SK-N-SH (cell line): Measurements from ENCODE around the gene KRT72. TPM values are rescaled to one million over a fixed set of nuclear protein-coding genes. Genes with fewer than 3 reads are reported as not detected.

ENCODE experiments used
- CTCF ChIA-PET: fragments of 300-600, 350-600 bp; formaldehyde crosslinking; extraction: SDS; loops from one replicate; lab custom pipeline; 2021; lab: Yijun Ruan, JAX
- POLR2A ChIA-PET: fragments of 350-600 bp; sonication (Branson Sonifier 250); formaldehyde crosslinking; extraction: SDS; loops from one replicate; lab custom pipeline; 2020; ENCODE audit warnings: antibody characterized with exemption, inconsistent platforms; lab: Yijun Ruan, JAX
- DNase-seq: peaks from one replicate; pipeline ENCODE4 v3.0.0; 2012
- H2AFZ ChIP-seq: fragments of 200-600 bp; sonication (generic); 2 replicates; pipeline ENCODE4 v1.8.1; 2016; ENCODE audit warnings: antibody characterized with exemption, mild to moderate bottlenecking, low read depth
- H3F3A ChIP-seq: fragments of 200-600 bp; sonication (generic); replicated peaks from 2 replicates; pipeline ENCODE3; 2016; ENCODE audit warnings: antibody characterized with exemption, mild to moderate bottlenecking; ENCODE audit not compliant: insufficient read depth
- H3K27ac ChIP-seq, 2 experiments: fragments of 200-500 bp in 1 of 2; fragments of 200-600 bp in 1 of 2; sonication (Bioruptor generic) in 1 of 2; sonication (generic), shearing (Covaris generic) in 1 of 2; 2 replicates each; pipeline versions ENCODE4 v1.5.1 to v1.6.1; 2014 to 2016; ENCODE audit warnings: low read depth in 2 of 2, inconsistent platforms in 1 of 2, low read length in 1 of 2, mild to moderate bottlenecking in 1 of 2, mixed read lengths in 1 of 2
- H3K27me3 ChIP-seq: fragments of 200-600 bp; sonication (generic), shearing (Covaris generic); 2 replicates; pipeline ENCODE4 v1.6.1; 2016; ENCODE audit warnings: mixed run types; ENCODE audit not compliant: insufficient read depth
- H3K36me3 ChIP-seq, 2 experiments: fragments of 200-500 bp in 1 of 2; fragments of 200-600 bp in 1 of 2; sonication (Bioruptor generic) in 1 of 2; sonication (generic) in 1 of 2; replicated peaks in 1 of 2; 2 replicates each; pipeline versions ENCODE3 to v1.5.1; 2014 to 2016; ENCODE audit warnings: low read length in 1 of 2, mild to moderate bottlenecking in 1 of 2; ENCODE audit not compliant: insufficient read depth in 2 of 2, control insufficient read depth in 1 of 2
- H3K4me1 ChIP-seq, 2 experiments: fragments of 200-500 bp in 1 of 2; fragments of 200-600 bp in 1 of 2; sonication (Bioruptor generic) in 1 of 2; sonication (generic), shearing (Covaris generic) in 1 of 2; 2 replicates each; pipeline versions ENCODE4 v1.5.1 to v1.6.1; 2014 to 2016; ENCODE audit warnings: low read depth in 1 of 2, low read length in 1 of 2, mixed run types in 1 of 2; ENCODE audit not compliant: insufficient read depth in 2 of 2, control insufficient read depth in 1 of 2
- H3K4me2 ChIP-seq: fragments of 200-600 bp; sonication (generic), shearing (Covaris generic); 2 replicates; pipeline ENCODE4 v1.6.1; 2017; ENCODE audit warnings: mixed run types
- H3K4me3 ChIP-seq, 2 experiments: fragments of 200-500 bp in 1 of 2; fragments of 200-600 bp in 1 of 2; sonication (Bioruptor generic) in 1 of 2; sonication (generic), shearing (Covaris generic) in 1 of 2; 2 replicates each; pipeline versions ENCODE4 v1.5.1 to v1.8.1; 2014 to 2016; ENCODE audit warnings: low read depth in 2 of 2, inconsistent platforms in 1 of 2, low read length in 1 of 2, mild to moderate bottlenecking in 1 of 2, mixed read lengths in 1 of 2, moderate library complexity in 1 of 2
- H3K79me2 ChIP-seq: fragments of 200-600 bp; sonication (generic); 2 replicates; pipeline ENCODE4 v1.8.1; 2017; ENCODE audit warnings: mild to moderate bottlenecking; ENCODE audit not compliant: insufficient read depth
- H3K9ac ChIP-seq: fragments of 200-600 bp; sonication (generic); 2 replicates; pipeline ENCODE4 v1.6.1; 2017; ENCODE audit warnings: mixed run types
- H3K9me2 ChIP-seq: fragments of 200-600 bp; sonication (generic); 2 replicates; pipeline ENCODE4 v1.6.1; 2017; ENCODE audit warnings: mixed run types
- H3K9me3 ChIP-seq: fragments of 200-600 bp; sonication (generic); 2 replicates; pipeline ENCODE4 v1.6.1; 2017; ENCODE audit warnings: mixed run types, mild to moderate bottlenecking, moderate library complexity
- H4K20me1 ChIP-seq: fragments of 200-600 bp; sonication (generic); 2 replicates; pipeline ENCODE4 v1.6.1; 2017; ENCODE audit warnings: mild to moderate bottlenecking, mixed run types; ENCODE audit not compliant: insufficient read depth
- CTCF ChIP-seq: fragments of 200-600 bp; sonication (generic); IDR thresholded peaks from 2 replicates; pipeline ENCODE4 v1.6.1; 2017; ENCODE audit warnings: antibody characterized with exemption, mild to moderate bottlenecking, moderate library complexity
- EP300 ChIP-seq, 2 experiments: IDR thresholded peaks; 2 replicates each; pipeline versions ENCODE4 v1.4.0 to v1.6.1; 2012; ENCODE audit warnings: borderline replicate concordance in 1 of 2, low read depth in 1 of 2, low read length in 1 of 2
- FOSL2 ChIP-seq: IDR thresholded peaks from 2 replicates; pipeline ENCODE4 v1.4.0; 2012; ENCODE audit warnings: low read depth, mild to moderate bottlenecking, moderate library complexity, borderline replicate concordance
- FOXJ3 ChIP-seq: sonication (generic); formaldehyde crosslinking; IDR thresholded peaks from 2 replicates; pipeline ENCODE4 v1.5.1; 2020; ENCODE audit warnings: mild to moderate bottlenecking, missing genetic modification reagents
- GABPA ChIP-seq: IDR thresholded peaks from 2 replicates; pipeline ENCODE4 v1.4.0; 2012; ENCODE audit warnings: low read depth, mild to moderate bottlenecking
- IRF3 ChIP-seq: fragments of 150-350 bp; IDR thresholded peaks from 2 replicates; pipeline ENCODE4 v1.6.1; 2016; ENCODE audit warnings: mild to moderate bottlenecking, low read depth, low read length
- JUND ChIP-seq: IDR thresholded peaks from 2 replicates; pipeline ENCODE4 v1.4.0; 2012
- MAX ChIP-seq: IDR thresholded peaks from 2 replicates; pipeline ENCODE4 v1.4.0; 2012; ENCODE audit warnings: low read depth
- RAD21 ChIP-seq: IDR thresholded peaks from 2 replicates; pipeline ENCODE4 v1.6.1; 2012; ENCODE audit warnings: mild to moderate bottlenecking, low read length
- RCOR1 ChIP-seq: fragments of 150-350 bp; IDR thresholded peaks from 2 replicates; pipeline ENCODE4 v1.6.1; 2017; ENCODE audit warnings: antibody characterized with exemption, low read length
- SIN3A ChIP-seq: IDR thresholded peaks from 2 replicates; pipeline ENCODE4 v1.6.1; 2012; ENCODE audit warnings: low read depth, mild to moderate bottlenecking, low read length, moderate library complexity, borderline replicate concordance
- TAF1 ChIP-seq: IDR thresholded peaks from 2 replicates; pipeline ENCODE4 v1.6.1; 2012; ENCODE audit warnings: low read depth, mild to moderate bottlenecking, low read length, moderate library complexity, borderline replicate concordance
- TCF12 ChIP-seq: IDR thresholded peaks from 2 replicates; pipeline ENCODE4 v1.4.0; 2012
- USF1 ChIP-seq: IDR thresholded peaks from 2 replicates; pipeline ENCODE4 v1.4.0; 2012; ENCODE audit warnings: low read depth, borderline replicate concordance
- USF2 ChIP-seq: fragments of 150-350 bp; IDR thresholded peaks from 2 replicates; pipeline ENCODE4 v1.6.1; 2017; ENCODE audit warnings: antibody characterized with exemption, low read length, low read depth, borderline replicate concordance
- YY1 ChIP-seq: IDR thresholded peaks from 2 replicates; pipeline ENCODE4 v1.4.0; 2012; ENCODE audit warnings: low read depth, mild to moderate bottlenecking
- ZBTB33 ChIP-seq: IDR thresholded peaks from 2 replicates; pipeline ENCODE4 v1.4.0; 2012; ENCODE audit warnings: low read depth, borderline replicate concordance
- WGBS: methylation state at CpG from one replicate; pipeline ENCODE4 v1.1.6; 2017; ENCODE audit warnings: low lambda C conversion rate; 5-methylcytosine and 5-hydroxymethylcytosine counted together
- polyA plus RNA-seq, 3 experiments: library from polyadenylated mRNA; depleted of rRNA; stranded (reverse); fragments of >200 nt; gene quantifications; 2 replicates each; pipeline ENCODE4 v1.2.3, GENCODE V29; 2012

The KRT72 gene
- polyA plus RNA-seq, 1 of the 3 experiments (the other 2 are of a cell fraction) = not detected

- 31% methylated on average over 7 of the region's 9 CpGs for WGBS
These were observed 26.0 kb downstream of the KRT72 start for GRCh38 chr12:52575256-52575655.

More at GRCh38 chr12:52575256-52575655, 26.0 kb downstream of the KRT72 start:
- no peaks in the 10 kb centered on the region for H3F3A ChIP-seq
- ChIA-PET CTCF (interaction anchor here (2.1 kb wide), 1 partner anchor 8 kb away, joined by 6 read pairs; no protein-coding TSS in a partner anchor), POLR2A (no interaction called here)
- H3K4me1 ChIP-seq = no peaks in the 10 kb centered on the region
- H4K20me1 ChIP-seq = no peaks in the 10 kb centered on the region
- no peak overlapping the region for H3K27ac ChIP-seq
- H3K36me3 ChIP-seq = no peaks in the 10 kb centered on the region
- peaks cover 72% of the 10 kb centered on the region; the same call in 1 of the 2 replicates for H3K27me3 ChIP-seq
- H3K9me2 ChIP-seq = no peaks in the 10 kb centered on the region
- H3K79me2 ChIP-seq = no peaks in the 10 kb centered on the region
- no peak overlapping the region for H3K9ac ChIP-seq
- no peak for DNase-seq
- no peak for TF ChIP-seq MAX
- TF ChIP-seq TAF1 = no peak
- no peak for TF ChIP-seq TCF12
- no peak for TF ChIP-seq YY1
- no peak for TF ChIP-seq FOSL2
- no peak for TF ChIP-seq EP300 (IDR thresholded peaks at IDR 0.05; ENCODE audit: borderline replicate concordance in 1 of 2, low read depth in 1 of 2, low read length in 1 of 2)
- no peak for TF ChIP-seq USF1
- TF ChIP-seq USF2 = no peak
- TF ChIP-seq IRF3 = no peak
- TF ChIP-seq RAD21 = no peak
- no peak for TF ChIP-seq ZBTB33
- TF ChIP-seq JUND = no peak
- no peak for TF ChIP-seq RCOR1
- TF ChIP-seq SIN3A = no peak
- TF ChIP-seq CTCF = no peak
- no peak for TF ChIP-seq FOXJ3 (CRISPR knock-in tag)
- no peak for TF ChIP-seq GABPA
- no peak overlapping the region for H3K4me2 ChIP-seq
- H3K9me3 ChIP-seq = no peaks in the 10 kb centered on the region
- H2AFZ ChIP-seq = no peak overlapping the region
- H3K4me3 ChIP-seq = no peak overlapping the region
